Gastrocnemius medialis (tissue), 4 donors: ENCODE data around the gene TCERG1L.

Source experiments
- POLR2A ChIP-seq, 2 donors: fragments of 450-650 bp; IDR thresholded peaks; one replicate each; pipeline ENCODE4 v1.6.1; 2017; ENCODE audit warnings: antibody characterized with exemption in 2 of 2, mild to moderate bottlenecking in 2 of 2, moderate library complexity in 2 of 2
- TF ChIP-seq, protein P1 (sequence below), 5 experiments: fragments of 450-650 bp in 3 of 5; fragments of 200-600 bp in 2 of 5; sonication (generic) in 2 of 5; IDR thresholded peaks in 4 of 5; conservative IDR thresholded peaks in 1 of 5; 1 replicate in 4 of 5; 2 replicates in 1 of 5; pipeline ENCODE4 v1.5.1; 2016 to 2019; ENCODE audit warnings: antibody characterized with exemption in 5 of 5, mild to moderate bottlenecking in 3 of 5, moderate library complexity in 3 of 5

DNA sequence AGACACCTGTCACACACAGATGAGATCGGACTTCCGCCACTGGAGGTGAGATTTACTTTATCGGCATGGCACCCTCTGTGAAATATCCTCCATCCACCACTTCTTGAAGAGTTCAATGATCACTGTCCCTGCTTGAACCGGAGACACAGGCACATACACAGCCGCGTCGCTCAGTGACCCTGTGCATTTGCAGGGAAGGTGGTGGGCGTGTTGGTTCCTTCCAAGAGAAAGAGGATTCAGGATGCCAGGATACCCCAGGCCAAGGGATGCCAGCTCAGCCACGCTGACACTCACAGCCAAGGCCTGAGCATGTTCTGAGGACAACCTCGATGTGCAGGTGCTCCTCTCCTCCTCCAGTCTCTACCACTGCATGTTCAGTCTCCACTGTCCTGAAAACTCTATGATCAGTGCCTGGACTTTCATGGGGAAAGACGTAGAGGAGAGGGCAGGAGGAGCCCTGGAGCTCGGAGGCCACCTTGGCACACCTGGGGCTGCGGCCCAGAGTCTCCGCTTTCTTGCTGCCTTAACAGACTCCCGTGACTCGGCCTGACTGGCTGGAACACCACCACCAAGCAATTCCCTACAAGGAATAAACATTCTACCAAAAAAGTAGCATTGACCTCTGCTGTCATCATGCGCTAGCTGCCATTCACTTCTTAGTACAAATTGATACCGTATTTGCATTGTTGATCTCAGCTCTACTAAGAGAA lies 115.2 kb downstream of the TCERG1L start:
- TF ChIP-seq, protein P1, sequence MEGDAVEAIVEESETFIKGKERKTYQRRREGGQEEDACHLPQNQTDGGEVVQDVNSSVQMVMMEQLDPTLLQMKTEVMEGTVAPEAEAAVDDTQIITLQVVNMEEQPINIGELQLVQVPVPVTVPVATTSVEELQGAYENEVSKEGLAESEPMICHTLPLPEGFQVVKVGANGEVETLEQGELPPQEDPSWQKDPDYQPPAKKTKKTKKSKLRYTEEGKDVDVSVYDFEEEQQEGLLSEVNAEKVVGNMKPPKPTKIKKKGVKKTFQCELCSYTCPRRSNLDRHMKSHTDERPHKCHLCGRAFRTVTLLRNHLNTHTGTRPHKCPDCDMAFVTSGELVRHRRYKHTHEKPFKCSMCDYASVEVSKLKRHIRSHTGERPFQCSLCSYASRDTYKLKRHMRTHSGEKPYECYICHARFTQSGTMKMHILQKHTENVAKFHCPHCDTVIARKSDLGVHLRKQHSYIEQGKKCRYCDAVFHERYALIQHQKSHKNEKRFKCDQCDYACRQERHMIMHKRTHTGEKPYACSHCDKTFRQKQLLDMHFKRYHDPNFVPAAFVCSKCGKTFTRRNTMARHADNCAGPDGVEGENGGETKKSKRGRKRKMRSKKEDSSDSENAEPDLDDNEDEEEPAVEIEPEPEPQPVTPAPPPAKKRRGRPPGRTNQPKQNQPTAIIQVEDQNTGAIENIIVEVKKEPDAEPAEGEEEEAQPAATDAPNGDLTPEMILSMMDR (IDR thresholded peaks at IDR 0.05 in 4 of 5, conservative IDR thresholded peaks at IDR 0.05 in 1 of 5), result no peak
- no peak for TF ChIP-seq POLR2A (IDR thresholded peaks at IDR 0.05)
